ACC112 (cell line): ENCODE measurements around the gene VTN.

Experiments used
- H2AFZ ChIP-seq: fragments of 200-600 bp; sonication (generic); one replicate; pipeline ENCODE4 v1.6.0; 2017; ENCODE audit warnings: antibody characterized with exemption, low read length; ENCODE audit not compliant: unreplicated experiment
- H3K27ac ChIP-seq: fragments of 200-600 bp; sonication (generic); 2 replicates; pipeline ENCODE4 v1.5.1; 2014; ENCODE audit warnings: low read depth, mild to moderate bottlenecking, antibody characterized with exemption, low read length, moderate library complexity
- H3K27me3 ChIP-seq: fragments of 200-600 bp; sonication (generic); 2 replicates; pipeline ENCODE4 v1.6.1; 2014; ENCODE audit warnings: mild to moderate bottlenecking, antibody characterized with exemption, low read length, moderate library complexity, mixed read lengths; ENCODE audit not compliant: insufficient read depth
- H3K36me3 ChIP-seq: fragments of 200-600 bp; sonication (generic); 2 replicates; pipeline ENCODE4 v1.6.1; 2016; ENCODE audit warnings: mild to moderate bottlenecking, antibody characterized with exemption, low read length, moderate library complexity, mixed read lengths; ENCODE audit not compliant: insufficient read depth
- H3K4me1 ChIP-seq: fragments of 200-600 bp; sonication (generic); one replicate; pipeline ENCODE4 v1.6.1; 2016; ENCODE audit warnings: low read length, mixed read lengths; ENCODE audit not compliant: insufficient read depth, unreplicated experiment, control insufficient read depth
- H3K4me3 ChIP-seq: fragments of 200-600 bp; sonication (generic); 2 replicates; pipeline ENCODE4 v1.5.1; 2014; ENCODE audit warnings: mild to moderate bottlenecking, low read depth, low read length
- H3K79me2 ChIP-seq: fragments of 200-600 bp; sonication (generic); one replicate; pipeline ENCODE4 v1.6.0; 2016; ENCODE audit warnings: low read length; ENCODE audit not compliant: control insufficient read depth, unreplicated experiment, insufficient read depth

Gene VTN

DNA sequence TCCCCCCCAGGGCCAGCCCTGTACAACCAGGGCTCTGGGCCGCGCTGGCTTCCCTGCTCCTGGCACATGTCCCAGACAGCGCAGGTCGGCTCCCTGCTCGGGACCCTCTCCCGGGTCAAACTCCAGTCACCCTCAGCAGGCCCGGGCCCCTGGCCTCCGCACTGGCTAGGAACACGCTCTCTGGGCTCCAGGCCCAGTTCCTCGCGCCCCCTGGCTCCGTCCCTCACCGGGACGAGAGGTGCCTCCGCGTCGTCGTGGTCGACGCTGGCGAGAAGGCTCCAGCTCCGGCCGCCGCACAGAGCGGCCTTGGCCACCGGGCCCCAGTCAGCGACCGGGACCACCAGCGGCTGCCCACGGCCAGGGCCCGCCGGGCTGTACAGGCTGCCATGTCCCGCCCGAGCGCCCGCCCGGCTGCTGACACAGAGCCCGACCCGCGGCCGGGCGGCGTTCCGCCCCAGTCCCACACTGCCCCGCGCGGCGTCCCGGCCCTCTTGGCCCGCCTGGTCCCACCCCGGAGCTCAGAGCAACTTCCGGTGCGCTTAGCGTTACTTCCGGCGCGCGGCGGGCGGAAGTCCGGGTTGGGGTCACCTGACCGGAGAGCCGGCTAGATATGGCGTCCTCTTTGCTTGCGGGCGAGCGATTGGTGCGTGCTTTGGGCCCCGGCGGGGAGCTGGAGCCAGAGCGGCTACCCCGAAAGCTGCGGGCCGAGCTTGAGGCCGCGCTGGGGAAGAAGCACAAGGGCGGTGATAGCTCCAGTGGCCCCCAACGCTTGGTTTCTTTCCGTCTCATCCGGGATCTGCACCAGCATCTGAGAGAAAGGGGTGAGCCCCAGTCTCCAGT is 12.8 kb downstream of the VTN start, which contains the start of gene POLDIP2:
POLDIP2 (minus strand) TSS at position 467 of the 840 bp plus-strand sequence; CDS start at position 388, 79 bp downstream.
- H2AFZ ChIP-seq: peak within 1 kb of the TSS; percentile 88
- no peaks in the 10 kb centered on the region for H3K27me3 ChIP-seq
- H3K27ac ChIP-seq: peak within 1 kb of the TSS; percentile 44; the same call in 1 of the 2 replicates
- peak within 1 kb of the TSS; percentile 93 for H3K4me3 ChIP-seq
- H3K36me3 ChIP-seq: peaks cover 22% of the 10 kb centered on the region; the same call in 1 of the 2 replicates
- peaks cover 32% of the 10 kb centered on the region for H3K79me2 ChIP-seq
- peaks cover 17% of the 10 kb centered on the region for H3K4me1 ChIP-seq

DNA sequence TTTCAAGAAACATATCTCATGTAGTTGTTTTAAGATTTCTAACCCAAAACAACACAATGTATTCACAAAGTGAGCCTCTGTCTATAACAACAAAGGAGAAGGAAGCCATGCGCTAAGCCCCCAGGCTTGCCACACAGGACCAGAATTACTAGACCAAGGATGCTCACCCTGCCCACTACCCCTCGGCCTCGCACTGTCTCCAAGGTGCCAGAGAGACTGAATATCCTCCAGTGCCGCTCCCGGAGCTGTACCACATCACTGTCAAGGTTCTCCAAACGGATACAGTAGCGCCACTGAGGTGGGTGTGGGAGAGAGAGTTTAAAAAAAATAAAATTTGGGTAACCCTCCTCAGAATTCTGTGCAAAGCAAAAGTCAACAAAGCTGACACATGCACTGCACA is 19.8 kb downstream of the VTN start:
- Histone ChIP-seq H2AFZ (no peak overlapping the region), H3K36me3 (peaks cover 41% of the 10 kb centered on the region), H3K4me1 (peaks cover 29% of the 10 kb centered on the region), H3K79me2 (no peaks in the 10 kb centered on the region), H3K4me3 (no peak overlapping the region), H3K27me3 (no peaks in the 10 kb centered on the region), H3K27ac (no peak overlapping the region)

DNA sequence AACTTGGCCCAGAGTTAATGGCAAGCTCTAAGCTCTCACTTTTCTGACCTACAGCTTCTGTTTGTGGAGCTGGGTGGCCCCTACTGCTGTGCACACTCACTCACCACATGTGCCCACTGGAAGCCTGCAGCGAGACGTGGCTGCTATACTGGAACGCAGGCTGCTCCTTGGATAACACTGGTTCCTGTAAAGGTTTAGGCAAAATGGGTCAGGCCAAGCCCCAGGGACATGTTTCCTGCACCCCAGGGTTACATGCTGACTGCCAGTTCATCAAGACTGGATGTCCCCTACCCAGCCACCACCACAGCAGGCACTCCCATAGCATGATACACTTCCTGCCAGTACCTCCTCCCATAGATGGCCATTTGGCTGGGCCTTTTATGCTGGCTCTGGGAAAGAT is 21.1 kb downstream of the VTN start:
- no peaks in the 10 kb centered on the region for H3K27me3 ChIP-seq
- peaks cover 44% of the 10 kb centered on the region for H3K36me3 ChIP-seq
- peaks cover 29% of the 10 kb centered on the region for H3K4me1 ChIP-seq
- H2AFZ ChIP-seq: no peak overlapping the region
- no peaks in the 10 kb centered on the region for H3K79me2 ChIP-seq
- no peak overlapping the region for H3K27ac ChIP-seq
- H3K4me3 ChIP-seq: no peak overlapping the region

DNA sequence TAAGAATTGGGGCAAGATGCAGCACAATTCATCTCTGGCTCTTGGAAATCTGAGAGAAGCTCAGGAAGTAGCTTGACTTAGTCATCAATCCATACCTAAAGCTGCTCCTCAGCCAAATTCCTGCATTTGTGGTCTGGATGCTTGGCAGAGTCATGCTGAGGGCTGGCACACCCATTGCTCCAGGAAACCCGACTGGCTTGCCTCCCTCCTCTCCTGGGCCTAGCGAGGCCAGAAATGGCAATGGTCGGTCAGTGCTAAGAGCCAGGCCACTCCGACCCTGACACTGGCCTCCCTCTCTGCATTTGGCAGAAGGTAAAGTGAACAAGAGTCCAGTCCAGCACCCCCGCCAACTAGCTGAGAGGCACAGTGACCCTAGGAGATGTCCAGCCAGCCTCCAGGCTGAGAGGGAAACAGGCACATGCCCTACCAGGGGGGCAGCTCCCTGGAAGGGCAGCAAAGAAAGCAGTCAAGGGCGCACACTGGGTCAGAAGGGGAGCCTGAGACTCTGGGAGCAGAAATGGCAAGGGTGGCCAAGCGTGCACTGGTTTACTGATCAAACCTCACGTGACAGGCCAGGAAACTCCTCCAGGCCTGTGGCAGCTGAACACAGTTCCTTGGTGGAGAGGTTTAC is 22.7 kb downstream of the VTN start:
- H3K4me3 ChIP-seq: no peak overlapping the region; the same call in 1 of the 2 replicates
- no peak overlapping the region for H2AFZ ChIP-seq
- H3K79me2 ChIP-seq: no peaks in the 10 kb centered on the region
- H3K27me3 ChIP-seq: no peaks in the 10 kb centered on the region
- H3K27ac ChIP-seq: peak overlapping the region; percentile 75
- peaks cover 29% of the 10 kb centered on the region for H3K4me1 ChIP-seq
- H3K36me3 ChIP-seq: peaks cover 42% of the 10 kb centered on the region

DNA sequence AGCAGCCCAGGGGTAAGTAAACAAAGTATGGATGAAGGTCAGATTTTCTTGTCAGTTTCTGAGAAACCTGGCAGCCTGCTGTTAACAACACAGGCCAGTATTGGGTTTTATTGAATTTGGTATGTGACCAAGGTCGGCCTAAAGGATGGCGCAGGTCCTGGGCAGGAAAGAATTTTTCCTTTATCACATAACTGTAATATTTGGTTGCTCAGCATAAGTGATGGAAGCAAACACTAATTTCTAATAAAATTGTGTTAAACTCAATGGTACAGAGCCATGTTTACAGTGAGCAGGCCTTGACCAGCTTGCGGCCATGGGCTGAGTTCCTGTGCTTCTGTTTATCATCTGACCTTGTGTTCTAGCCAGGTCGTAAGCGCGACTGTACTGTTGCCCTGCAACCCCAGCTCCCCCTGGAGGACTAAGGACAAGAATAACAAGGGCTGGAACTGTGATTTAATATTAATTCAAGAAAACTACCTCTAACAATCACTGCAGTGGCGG is 23.3 kb downstream of the VTN start:
- H3K4me3 ChIP-seq: no peak overlapping the region; the same call in 1 of the 2 replicates
- H3K36me3 ChIP-seq: peaks cover 40% of the 10 kb centered on the region
- no peak overlapping the region for H2AFZ ChIP-seq
- H3K27ac ChIP-seq: peak overlapping the region; percentile 75
- H3K79me2 ChIP-seq: no peaks in the 10 kb centered on the region
- no peaks in the 10 kb centered on the region for H3K27me3 ChIP-seq
- peaks cover 29% of the 10 kb centered on the region for H3K4me1 ChIP-seq

DNA sequence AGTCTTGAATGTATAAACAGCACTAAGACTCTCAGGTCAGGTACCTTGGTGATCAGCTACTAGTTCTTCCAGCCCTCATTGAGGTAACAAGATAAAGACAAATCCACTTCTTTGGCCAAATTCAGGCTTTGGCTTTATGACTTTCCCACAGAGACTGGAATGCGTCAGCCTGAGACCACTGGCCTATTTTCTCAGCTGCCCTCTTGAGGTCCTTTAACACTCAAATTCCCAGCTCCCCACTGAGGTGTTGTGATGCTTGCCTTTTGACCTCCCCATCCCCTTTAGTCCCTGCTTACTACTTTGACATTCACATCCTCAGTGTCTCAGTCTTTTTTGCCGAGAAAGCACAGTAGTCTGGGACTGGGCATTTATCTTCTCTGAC is 23.9 kb downstream of the VTN start:
- no peaks in the 10 kb centered on the region for H3K27me3 ChIP-seq
- H3K4me3 ChIP-seq: no peak overlapping the region
- H2AFZ ChIP-seq: no peak overlapping the region
- peaks cover 29% of the 10 kb centered on the region for H3K4me1 ChIP-seq
- peak overlapping the region; percentile 75 for H3K27ac ChIP-seq
- peaks cover 40% of the 10 kb centered on the region for H3K36me3 ChIP-seq
- no peaks in the 10 kb centered on the region for H3K79me2 ChIP-seq

DNA sequence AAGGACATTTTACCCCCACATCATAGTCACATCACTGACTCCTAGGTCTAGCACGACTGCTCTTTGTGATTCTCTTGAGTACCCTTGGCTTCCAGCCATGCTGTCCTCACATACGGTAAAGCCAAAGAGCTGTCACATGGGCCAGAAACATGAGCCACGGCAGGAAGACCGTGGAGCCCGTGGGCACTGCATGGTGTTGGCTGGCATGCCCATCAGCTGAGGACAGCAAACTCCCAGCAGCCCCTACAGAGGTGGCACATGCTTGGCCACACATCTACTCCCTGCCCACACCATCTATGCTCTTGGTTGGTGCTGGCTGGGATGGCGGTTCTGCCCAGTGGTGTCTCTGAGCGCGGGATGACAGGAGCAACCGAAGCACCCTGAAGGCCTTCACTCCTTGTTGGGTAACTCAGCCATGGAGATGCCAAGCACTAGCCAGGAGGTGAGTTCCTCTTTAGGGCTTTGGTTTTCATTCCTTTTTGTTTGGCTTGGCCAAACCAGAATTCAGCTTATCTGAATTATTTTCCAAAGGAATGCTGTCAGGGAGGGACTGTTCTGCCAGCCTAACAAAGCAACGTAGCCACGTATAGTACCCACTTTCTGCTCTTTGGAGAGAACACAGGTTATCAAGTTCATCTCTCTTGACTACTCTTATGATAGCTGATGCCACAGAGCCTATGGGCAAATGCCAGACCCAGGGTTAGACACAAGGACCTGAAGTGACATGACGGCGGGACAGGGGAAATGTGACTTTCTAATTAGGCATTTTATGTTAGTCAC is 24.5 kb downstream of the VTN start:
- Histone ChIP-seq H3K27me3 (no peaks in the 10 kb centered on the region), H2AFZ (no peak overlapping the region), H3K36me3 (peaks cover 40% of the 10 kb centered on the region), H3K4me1 (peaks cover 29% of the 10 kb centered on the region), H3K27ac (peak overlapping the region; percentile 75), H3K79me2 (no peaks in the 10 kb centered on the region), H3K4me3 (no peak overlapping the region)

DNA sequence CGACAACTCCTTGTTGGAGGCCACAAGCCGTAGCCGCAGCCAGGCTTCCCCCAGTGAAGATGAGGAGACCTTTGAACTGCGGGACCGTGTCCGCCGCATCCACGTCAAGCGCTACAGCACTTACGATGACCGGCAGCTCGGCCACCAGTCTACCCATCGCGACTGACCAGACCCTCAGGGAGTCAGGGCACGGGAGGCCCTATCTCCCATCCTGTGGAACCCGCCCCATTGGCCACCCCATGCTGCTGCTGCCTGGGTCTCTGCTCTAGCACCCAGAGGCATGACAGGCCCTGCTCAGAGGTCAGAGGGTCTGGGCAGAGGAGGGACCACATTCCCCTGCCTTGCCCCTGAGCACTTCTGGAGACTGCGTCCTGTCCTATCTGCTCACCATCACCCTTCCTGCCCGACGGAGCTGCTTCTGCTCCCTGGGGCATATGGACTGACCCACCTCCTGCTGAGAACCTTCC is 25.6 kb downstream of the VTN start:
- peaks cover 36% of the 10 kb centered on the region for H3K36me3 ChIP-seq
- peaks cover 29% of the 10 kb centered on the region for H3K4me1 ChIP-seq
- H3K27me3 ChIP-seq: no peaks in the 10 kb centered on the region
- no peak overlapping the region for H3K4me3 ChIP-seq
- no peak overlapping the region for H3K27ac ChIP-seq
- peaks cover 6% of the 10 kb centered on the region for H3K79me2 ChIP-seq
- H2AFZ ChIP-seq: no peak overlapping the region

DNA sequence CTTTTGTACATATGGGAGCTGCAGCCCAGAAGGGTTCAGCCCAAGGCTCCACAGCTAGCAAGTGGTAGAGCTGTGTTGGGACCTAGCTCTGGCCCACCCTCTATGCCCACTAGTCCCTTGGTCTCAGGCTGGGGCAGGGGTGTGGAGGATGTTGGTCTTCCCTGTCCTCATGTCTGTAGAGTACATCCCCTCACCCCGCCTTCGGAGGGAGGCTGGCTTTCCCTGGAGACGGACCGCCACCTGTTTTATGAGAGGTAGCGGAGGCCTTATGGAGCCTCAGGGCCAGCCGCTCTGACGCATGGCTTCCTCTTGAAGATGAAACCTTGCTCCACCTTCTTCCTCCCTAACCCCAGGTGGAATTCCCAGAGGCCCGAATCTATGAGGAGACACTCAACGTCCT is 26.1 kb downstream of the VTN start:
- Histone ChIP-seq H3K4me1 (peaks cover 29% of the 10 kb centered on the region), H2AFZ (no peak overlapping the region), H3K79me2 (peaks cover 9% of the 10 kb centered on the region), H3K4me3 (no peak overlapping the region), H3K27me3 (no peaks in the 10 kb centered on the region), H3K36me3 (peaks cover 36% of the 10 kb centered on the region), H3K27ac (no peak overlapping the region)

DNA sequence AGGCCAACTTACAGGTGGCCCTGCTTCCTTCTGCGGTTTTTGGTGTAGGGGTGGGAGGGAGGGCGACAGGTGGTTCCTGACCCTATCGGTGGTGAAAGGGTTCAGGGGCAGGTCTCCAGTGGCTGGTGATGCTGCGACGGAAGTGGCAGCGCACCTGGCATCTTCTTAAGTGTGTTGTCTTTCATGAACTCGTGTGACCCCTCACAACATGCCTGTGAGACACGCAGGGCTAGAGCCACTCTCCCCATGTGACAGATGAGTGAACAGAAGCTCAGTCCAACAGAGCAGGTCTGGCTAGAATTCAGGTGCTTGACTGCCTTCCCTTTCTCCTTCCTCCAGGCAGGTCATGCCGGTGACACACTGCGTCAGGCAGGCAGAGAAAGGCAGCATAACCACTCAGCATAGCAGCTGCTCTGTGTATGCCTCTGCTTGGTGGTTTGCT is 26.6 kb downstream of the VTN start:
- no peaks in the 10 kb centered on the region for H3K27me3 ChIP-seq
- no peak overlapping the region for H2AFZ ChIP-seq
- no peak overlapping the region for H3K27ac ChIP-seq
- peaks cover 32% of the 10 kb centered on the region for H3K4me1 ChIP-seq
- no peak overlapping the region for H3K4me3 ChIP-seq
- H3K36me3 ChIP-seq: peaks cover 36% of the 10 kb centered on the region
- H3K79me2 ChIP-seq: peaks cover 12% of the 10 kb centered on the region
